Measurements from ENCODE around the gene PAPPA. TPM values are rescaled to one million over a fixed set of nuclear protein-coding genes. Genes with fewer than 3 reads are reported as not detected.

Gene PAPPA
- polyA plus RNA-seq, 1 of the 3 experiments (the other 2 are of a cell fraction) = 44.5 TPM

- TF ChIP-seq USF1 (IDR thresholded peaks at IDR 0.05; ENCODE audit: borderline replicate concordance, low read depth) (no peak), TEAD4 (IDR thresholded peaks at IDR 0.05; ENCODE audit: borderline replicate concordance, insufficient read depth) (no peak), YY1 (IDR thresholded peaks at IDR 0.05; ENCODE audit: low read depth) (no peak), CHD2 (IDR thresholded peaks at IDR 0.05; ENCODE audit: low read length, partially characterized antibody) (no peak)
Observed at GRCh38 chr9:116237456-116237855, 83.9 kb downstream of the PAPPA start (continued).

- H2AFZ ChIP-seq (ENCODE audit: low read depth) = no peak overlapping the region
- TF ChIP-seq NFIC (IDR thresholded peaks at IDR 0.05; ENCODE audit: borderline replicate concordance) (peak; percentile 77), TEAD4 (IDR thresholded peaks at IDR 0.05; ENCODE audit: borderline replicate concordance, insufficient read depth) (peak; percentile 60; the same call in 1 of the 2 replicates), JUND (IDR thresholded peaks at IDR 0.05) (peak; percentile 87), MAX (IDR thresholded peaks at IDR 0.05; ENCODE audit: low read depth) (0 out of 2 replicates have a peak, but pooled peaks have one; percentile 19), MEF2A (IDR thresholded peaks at IDR 0.05; ENCODE audit: borderline replicate concordance, low read depth) (no peak), CHD2 (IDR thresholded peaks at IDR 0.05; ENCODE audit: low read length, partially characterized antibody) (no peak), EP300 (IDR thresholded peaks at IDR 0.05; ENCODE audit: borderline replicate concordance in 1 of 2, low read depth in 1 of 2, low read length in 1 of 2) (peak in 1 of 2 experiments; percentile 86; a peak in 2 of 4 replicates), YY1 (IDR thresholded peaks at IDR 0.05; ENCODE audit: low read depth) (no peak), POLR2AphosphoS5 (IDR thresholded peaks at IDR 0.05; ENCODE audit: low read depth, low read length) (peak; percentile 35; the same call in 1 of the 2 replicates), FOSL2 (IDR thresholded peaks at IDR 0.05; ENCODE audit: borderline replicate concordance, low read depth) (peak; percentile 90), PBX3 (IDR thresholded peaks at IDR 0.05) (peak; percentile 65), EZH2phosphoT487 (IDR thresholded peaks at IDR 0.05; ENCODE audit: borderline replicate concordance, low read depth) (no peak), TCF12 (IDR thresholded peaks at IDR 0.05) (peak; percentile 84; the same call in 1 of the 2 replicates), CTCF (IDR thresholded peaks at IDR 0.05) (no peak)
- H3F3A ChIP-seq (replicated peaks; ENCODE audit: insufficient read depth) = peaks cover 40% of the 10 kb centered on the region
- peaks cover 20 to 71% of the 10 kb centered on the region in 2 experiments for H3K36me3 ChIP-seq (replicated peaks in 1 of 2; ENCODE audit: control insufficient read depth in 1 of 2, insufficient read depth in 2 of 2, low read length in 1 of 2)
- WGBS (ENCODE audit: low lambda C conversion rate) = 19% methylated on average over 2 of the region's 2 CpGs
- CTCF ChIA-PET = no interaction called here
- peaks cover 0 to 56% of the 10 kb centered on the region in 2 experiments; a peak in 2 of 4 replicates for H3K4me1 ChIP-seq (ENCODE audit: control insufficient read depth in 1 of 2, insufficient read depth in 2 of 2, low read depth in 1 of 2, low read length in 1 of 2)
- POLR2A ChIA-PET = no interaction called here
- H3K9me2 ChIP-seq = no peaks in the 10 kb centered on the region
- H3K9me3 ChIP-seq = no peaks in the 10 kb centered on the region
- H3K27me3 ChIP-seq (ENCODE audit: insufficient read depth) = no peaks in the 10 kb centered on the region
- peak overlapping the region; percentile 22; the same call in 1 of the 2 replicates for H3K4me2 ChIP-seq
- H3K9ac ChIP-seq = peak overlapping the region; percentile 32; the same call in 1 of the 2 replicates
- H4K20me1 ChIP-seq (ENCODE audit: insufficient read depth) = peaks cover 8% of the 10 kb centered on the region
- DNase-seq = no peak
- peaks cover 75% of the 10 kb centered on the region for H3K79me2 ChIP-seq (ENCODE audit: insufficient read depth)
- no peak overlapping the region for H3K4me3 ChIP-seq (ENCODE audit: low read depth in 2 of 2, low read length in 1 of 2)
- peak overlapping the region; percentile 8 to 100; a peak in 3 of 4 replicates for H3K27ac ChIP-seq (ENCODE audit: low read depth in 2 of 2, low read length in 1 of 2)
Observed at GRCh38 chr9:116238225-116238624, 84.6 kb downstream of the PAPPA start.
